HT-29 (cell line): ENCODE measurements around the gene GPM6B. TPM values are rescaled to one million over a fixed set of nuclear protein-coding genes. Genes with fewer than 3 reads are reported as not detected.

Experiments used
- DNase-seq: peaks from one replicate; pipeline ENCODE4 v3.0.0-alpha.2; 2015; ENCODE audit warnings: low spot score
- total RNA-seq: library from RNA; depleted of rRNA; stranded (reverse); fragments of >200 nt; shearing (Covaris generic); gene quantifications from 2 replicates; pipeline ENCODE4 v1.2.3, GENCODE V29; 2014; rRNA removed

Gene GPM6B
- not detected in 2 replicates for total RNA-seq

GRCh38 chrX:13816643-13817627, at the start of gene GPM6B:
GPM6B (minus strand) TSS chrX:13817093; CDS start chrX:13816904, 189 bp downstream.
- DNase-seq = no peak

GRCh38 chrX:13864264-13864663, 47.4 kb upstream of the GPM6B start:
- no peak for DNase-seq

- DNase-seq = no peak
Measured at GRCh38 chrX:13863324-13863723, 46.4 kb upstream of the GPM6B start.

DNA sequence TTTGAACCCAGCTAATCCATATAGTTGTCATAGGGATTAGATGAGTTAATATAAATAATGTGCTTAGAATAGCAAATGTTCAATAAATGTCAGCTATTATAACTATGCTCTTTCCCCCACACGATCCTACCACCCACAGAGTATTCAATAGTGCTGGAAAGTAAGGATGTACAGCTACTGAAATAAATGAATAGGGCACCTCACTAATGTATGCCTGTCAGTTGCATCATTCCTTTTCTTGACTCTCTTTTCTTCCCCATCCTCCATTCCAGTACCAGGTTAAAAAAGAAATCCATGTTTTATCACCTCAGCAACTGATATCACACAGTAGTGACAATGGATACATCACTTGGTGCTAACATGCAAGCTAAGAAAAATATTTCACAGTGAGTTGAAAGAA, 42.8 kb upstream of the GPM6B start:
- DNase-seq = no peak

- no peak for DNase-seq
Measured at GRCh38 chrX:13857804-13858203, 40.9 kb upstream of the GPM6B start.

GRCh38 chrX:13855689-13856450, 39.0 kb upstream of the GPM6B start:
- DNase-seq = no peak

DNA sequence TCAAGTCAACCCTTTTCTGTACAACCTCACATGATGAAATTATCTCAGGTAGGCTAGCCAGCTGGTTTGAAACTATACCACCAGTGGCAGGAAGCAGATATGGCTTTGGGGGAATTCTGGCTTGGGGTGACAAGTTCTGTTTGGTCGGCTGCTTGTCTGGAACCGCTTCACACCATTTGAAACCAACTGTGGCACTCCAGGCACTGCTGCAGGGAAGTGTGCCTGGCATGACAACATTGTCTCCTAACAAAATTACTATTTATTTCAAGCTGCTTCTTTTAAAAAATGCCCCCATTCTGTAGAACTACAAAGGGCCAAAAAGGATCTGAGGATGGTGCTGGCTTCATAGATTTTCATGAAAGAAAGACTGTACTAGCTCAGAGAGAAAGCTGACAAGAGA, 37.1 kb upstream of the GPM6B start:
- no peak for DNase-seq

DNA sequence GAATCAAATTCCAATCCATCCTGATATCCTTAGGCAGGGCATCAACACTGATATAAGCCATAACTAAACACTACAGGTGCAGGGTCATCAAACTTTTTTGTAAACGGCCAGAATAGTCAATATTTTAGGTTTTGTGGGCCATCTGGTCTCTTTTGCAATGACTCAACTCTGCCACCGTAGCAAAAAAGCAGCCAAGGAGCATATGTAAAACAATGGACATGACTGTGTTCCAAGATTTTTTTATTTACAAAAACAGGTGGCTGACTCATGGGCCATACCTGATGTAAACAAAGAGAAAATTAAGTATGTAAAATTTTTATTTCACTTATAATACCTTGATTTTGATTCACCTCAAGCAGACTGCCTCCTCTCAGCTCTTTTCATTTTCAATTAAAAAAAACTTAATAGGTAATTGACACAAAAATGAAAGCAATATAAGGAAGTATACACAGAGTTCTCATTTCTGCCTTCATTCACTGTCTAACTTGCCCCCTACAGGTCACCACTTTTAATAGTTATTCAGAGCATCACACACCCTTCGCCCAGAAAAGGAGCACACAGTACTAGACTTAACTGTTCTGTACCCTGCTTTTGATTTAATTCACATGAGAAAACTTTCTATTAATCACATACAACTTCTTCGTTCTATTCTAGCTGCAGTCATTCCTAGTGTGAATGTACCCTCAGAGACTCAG, 35.3 kb upstream of the GPM6B start:
- DNase-seq = peak; percentile 1

GRCh38 chrX:13845721-13846378, 29.0 kb upstream of the GPM6B start:
- DNase-seq = no peak

GRCh38 chrX:13843150-13843721, 26.3 kb upstream of the GPM6B start:
- no peak for DNase-seq

GRCh38 chrX:13840121-13840520, 23.2 kb upstream of the GPM6B start:
- no peak for DNase-seq

DNA sequence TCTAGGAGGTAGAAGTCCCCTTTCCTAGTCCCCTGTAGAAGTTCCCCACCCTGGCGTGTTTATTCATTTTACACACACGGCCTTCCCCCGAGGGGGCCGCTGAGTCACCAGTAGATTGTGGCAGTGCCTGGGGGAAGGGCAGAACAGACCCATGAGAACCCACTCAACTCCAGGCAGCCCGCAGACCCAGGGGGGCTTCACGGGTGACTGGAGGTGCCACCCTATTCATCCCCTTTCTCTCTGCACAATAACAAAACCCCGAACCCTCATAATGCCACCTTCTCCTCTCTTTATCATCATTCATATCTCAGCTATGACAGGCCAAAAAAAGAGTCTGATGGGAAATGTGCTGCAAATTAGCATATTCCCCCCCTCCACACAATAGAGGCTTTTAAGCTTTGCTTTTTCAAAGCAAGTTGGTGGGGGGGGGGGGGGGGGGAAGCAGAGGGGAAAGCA, 20.4 kb upstream of the GPM6B start:
- no peak for DNase-seq

DNA sequence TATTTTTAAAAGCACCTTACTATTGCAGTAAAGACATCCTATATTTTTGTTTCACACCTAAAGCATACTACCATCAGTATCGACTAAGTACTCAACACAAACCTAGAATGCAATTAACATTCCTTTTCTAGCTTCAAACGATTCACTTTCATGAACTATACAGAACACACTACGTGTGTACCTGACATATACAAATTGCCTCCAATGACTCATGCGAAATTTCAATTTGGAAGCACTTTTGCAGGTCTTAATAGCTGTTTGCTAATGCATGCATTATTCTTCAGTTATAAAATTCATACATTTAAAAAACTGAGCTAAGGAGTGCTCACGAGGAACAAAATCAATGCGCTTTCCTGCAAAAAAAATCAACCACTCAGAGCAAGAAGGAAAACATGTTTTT, 19.7 kb upstream of the GPM6B start:
- DNase-seq = no peak

GRCh38 chrX:13835825-13836224, 18.9 kb upstream of the GPM6B start:
- no peak for DNase-seq

DNA sequence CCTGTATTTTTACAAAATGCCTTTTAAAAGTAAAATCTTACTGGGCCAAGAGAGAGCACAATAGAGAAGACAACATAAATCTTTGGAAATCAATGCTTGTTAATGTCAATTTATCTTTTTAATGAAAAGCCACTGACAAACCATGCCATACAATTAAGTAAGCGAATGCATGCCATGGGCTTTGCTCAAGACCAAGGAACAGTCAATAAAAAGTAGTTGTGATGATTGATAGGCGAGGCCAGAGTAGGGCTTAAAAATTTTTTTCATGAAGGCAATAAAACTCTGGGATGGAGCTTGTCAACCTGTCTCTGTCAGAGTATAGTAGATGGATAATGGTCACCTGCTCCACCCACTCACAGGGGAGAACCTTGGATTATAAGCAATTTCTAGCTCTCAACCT, 17.5 kb upstream of the GPM6B start:
- DNase-seq = no peak

- DNase-seq = no peak
Measured at GRCh38 chrX:13829983-13830382, 13.1 kb upstream of the GPM6B start.

DNA sequence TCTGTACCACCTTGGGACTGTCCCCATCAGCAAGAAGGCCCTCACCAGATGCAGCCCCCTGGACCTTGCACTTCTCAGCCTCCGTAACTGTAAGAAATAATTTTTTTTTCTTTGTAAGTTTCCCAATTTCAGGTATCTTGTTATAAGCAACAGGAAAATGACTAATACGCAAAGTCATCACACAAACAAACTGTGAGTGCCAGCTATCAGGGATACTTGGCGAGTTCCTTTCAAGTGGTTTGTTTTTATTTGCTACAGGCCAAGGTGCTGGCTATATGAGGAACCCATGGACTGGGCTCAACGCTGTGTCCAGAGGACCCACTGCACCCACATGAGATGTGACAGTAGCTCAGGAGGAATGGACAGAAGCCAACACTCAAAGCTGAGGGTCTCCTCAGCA, 11.5 kb upstream of the GPM6B start:
- no peak for DNase-seq

DNA sequence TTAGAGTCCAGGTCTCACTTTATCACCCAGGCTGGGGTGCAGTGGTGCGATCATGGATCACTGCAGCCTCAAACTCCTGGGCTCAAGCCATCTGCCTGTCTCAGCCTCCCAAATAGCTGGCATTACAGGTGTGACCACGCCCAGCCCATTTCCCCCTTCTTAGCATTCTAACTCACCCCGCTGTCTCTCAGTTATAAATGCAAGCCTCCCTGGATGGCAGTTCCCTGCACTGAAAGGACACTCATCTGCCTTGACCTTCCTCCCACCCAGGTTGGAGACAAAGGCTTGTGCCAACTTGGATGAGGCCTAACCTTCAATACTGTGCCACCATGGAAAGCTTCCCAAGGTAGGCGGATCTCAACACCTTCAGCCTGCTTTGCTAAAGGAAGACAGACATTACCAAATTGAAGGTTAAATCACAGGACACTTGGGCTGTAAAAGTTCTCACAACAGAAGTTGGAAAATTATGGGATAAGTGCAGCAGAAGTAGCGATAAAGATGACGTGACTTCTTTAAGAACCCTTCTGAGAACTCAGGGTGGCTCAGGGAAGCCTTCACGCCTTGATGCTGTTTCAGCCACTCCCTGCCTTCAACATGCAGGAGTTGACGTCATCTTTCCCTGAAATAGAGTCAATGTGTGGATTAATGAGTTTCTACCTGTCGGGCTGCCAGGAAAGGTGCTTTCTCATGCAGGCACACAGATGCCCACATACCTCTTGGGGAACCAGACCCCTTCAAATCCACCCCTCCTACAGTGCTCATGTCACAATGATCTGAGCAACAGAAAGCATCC, 10.6 kb upstream of the GPM6B start:
- no peak for DNase-seq

- DNase-seq = no peak
Measured at GRCh38 chrX:13826770-13827169, 9.9 kb upstream of the GPM6B start.

DNA sequence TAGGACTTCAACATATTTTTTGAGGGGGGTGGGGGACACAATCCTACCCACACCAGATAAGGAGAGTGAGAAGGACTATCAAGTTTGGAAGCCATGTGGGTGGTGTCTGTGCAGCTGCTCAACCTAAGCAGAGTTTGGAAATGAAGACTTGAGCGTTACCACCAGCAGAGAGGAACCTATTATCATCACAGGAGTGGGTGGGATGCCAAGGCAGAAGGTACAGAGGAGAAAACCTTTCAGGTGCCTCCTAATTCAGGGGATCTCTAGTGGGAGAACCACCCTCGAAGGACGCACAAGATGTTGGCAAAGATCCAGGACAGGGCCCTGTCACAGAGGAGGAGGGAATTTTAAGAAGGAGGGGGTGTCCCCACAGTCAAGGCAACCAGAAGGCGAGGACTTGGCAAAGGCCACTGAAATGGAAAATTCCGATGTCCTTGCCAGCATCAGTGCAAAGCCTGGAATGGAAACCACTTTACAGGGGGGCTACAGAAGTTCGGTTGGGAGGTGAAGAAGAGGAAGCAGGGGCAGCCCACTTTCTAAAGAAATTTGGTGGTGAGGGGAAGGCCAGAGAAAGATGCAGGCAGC, 8.4 kb upstream of the GPM6B start:
- DNase-seq = no peak
